GM12878 (cell line): ENCODE results near the gene FN1. TPM values are rescaled to one million over a fixed set of nuclear protein-coding genes. Genes with fewer than 3 reads are reported as not detected.

Source experiments
- ATAC-seq: fragments of 200-7000 bp; cut with Tn5 transposase; 3 replicates; pipeline ENCODE4 v1.9.1; 2020; ENCODE audit warnings: mild to moderate bottlenecking, moderate library complexity
- BruUV-seq: library from RNA; stranded (reverse); fragments of 400-500 nt; replicated peaks from 2 replicates; lab custom pipeline; 2021; lab: Mats Ljungman, UMichigan
- CTCF ChIA-PET: fragments of 300-600 bp; sonication (Branson Sonifier 250); formaldehyde crosslinking; extraction: SDS; loops from one replicate; lab custom pipeline; 2021; ENCODE audit warnings: inconsistent platforms; lab: Yijun Ruan, JAX
- POLR2A ChIA-PET: fragments of 350-600 bp; formaldehyde crosslinking; extraction: SDS; loops from one replicate; lab custom pipeline; 2021; ENCODE audit warnings: inconsistent platforms; lab: Charles Lee
- RAD21 ChIA-PET: fragments of 300-600 bp; sonication (Branson Sonifier 250); formaldehyde crosslinking; loops from one replicate; lab custom pipeline; 2023; ENCODE audit warnings: antibody characterized with exemption; ENCODE audit not compliant: unreplicated experiment; lab: Charles Lee
- SMC1A ChIA-PET: fragments of 300-600 bp; sonication (Branson Sonifier 250); formaldehyde crosslinking; loops from one replicate; lab custom pipeline; 2023; ENCODE audit not compliant: unreplicated experiment, uncharacterized antibody; lab: Charles Lee
- DNase-seq: peaks from one replicate; pipeline ENCODE4 v3.0.0-alpha.2; 2011; ENCODE audit warnings: low read depth, low spot score
- FAIRE-seq: peaks from 3 replicates; lab custom pipeline; 2011; peaks lifted over from hg19 to GRCh38; lab: Jason Lieb, UNC
- H2AFZ ChIP-seq: 2 replicates; pipeline ENCODE4 v1.6.0; 2011; ENCODE audit warnings: low read depth, low read length, control low read depth; ENCODE audit not compliant: control insufficient read depth
- H3K27ac ChIP-seq: 2 replicates; pipeline ENCODE4 v1.5.1; 2011; ENCODE audit warnings: control low read depth; ENCODE audit not compliant: control insufficient read depth, insufficient read depth
- H3K27me3 ChIP-seq, 2 experiments: replicated peaks in 1 of 2; 2 replicates each; pipeline versions ENCODE4 v1.6.0 to v1.6.1; 2011; ENCODE audit warnings: low read length in 1 of 2; ENCODE audit not compliant: control insufficient read depth in 2 of 2, insufficient read depth in 2 of 2
- H3K36me3 ChIP-seq, 2 experiments: 2 replicates each; pipeline ENCODE4 v1.5.1; 2011; ENCODE audit warnings: low read length in 1 of 2; ENCODE audit not compliant: control insufficient read depth in 2 of 2, insufficient read depth in 2 of 2
- H3K4me1 ChIP-seq: 2 replicates; pipeline ENCODE4 v1.6.1; 2011; ENCODE audit warnings: mild to moderate bottlenecking, low read length, moderate library complexity, mixed read lengths; ENCODE audit not compliant: control insufficient read depth, insufficient read depth
- H3K4me2 ChIP-seq: 2 replicates; pipeline ENCODE4 v1.6.0; 2011; ENCODE audit warnings: control low read depth; ENCODE audit not compliant: control insufficient read depth, insufficient read depth
- H3K4me3 ChIP-seq: fragments of 200-600 bp; sonication (generic); 2 replicates; pipeline ENCODE4 v1.5.1; 2016
- H3K79me2 ChIP-seq: 2 replicates; pipeline ENCODE4 v1.6.0; 2011; ENCODE audit warnings: low read length; ENCODE audit not compliant: control insufficient read depth, insufficient read depth
- H3K9ac ChIP-seq: 2 replicates; pipeline ENCODE4 v1.8.0; 2011; ENCODE audit warnings: low read length, control low read depth, mixed read lengths; ENCODE audit not compliant: control insufficient read depth, insufficient read depth
- H3K9me3 ChIP-seq: replicated peaks from 3 replicates; pipeline ENCODE4 v1.5.1; 2011; ENCODE audit warnings: mild to moderate bottlenecking, low read length; ENCODE audit not compliant: control insufficient read depth, insufficient read depth
- H4K20me1 ChIP-seq: 2 replicates; pipeline ENCODE4 v1.6.0; 2011; ENCODE audit not compliant: control insufficient read depth, insufficient read depth
- ASH2L ChIP-seq: fragments of 300-600, 200-600 bp; sonication (generic); IDR thresholded peaks from 2 replicates; pipeline ENCODE4 v1.6.1; 2017; ENCODE audit warnings: low read depth, mild to moderate bottlenecking, borderline replicate concordance
- BHLHE40 ChIP-seq, 2 experiments: fragments of 450-650 bp in 1 of 2; IDR thresholded peaks; 2 replicates each; pipeline ENCODE4 v1.6.1; 2011 to 2017; ENCODE audit warnings: low read depth in 2 of 2, borderline replicate concordance in 1 of 2, improper control_type of control experiment in 1 of 2, low read length in 1 of 2, mild to moderate bottlenecking in 1 of 2
- EP300 ChIP-seq, 2 experiments: fragments of 150-350 bp in 1 of 2; IDR thresholded peaks; 2 replicates each; pipeline ENCODE4 v1.6.1; 2011 to 2012; ENCODE audit warnings: low read depth in 2 of 2, low read length in 2 of 2, borderline replicate concordance in 1 of 2, improper control_type of control experiment in 1 of 2, inconsistent platforms in 1 of 2; ENCODE audit not compliant: control insufficient read depth in 1 of 2
- HDAC2 ChIP-seq: fragments of 200-600 bp; sonication (generic); IDR thresholded peaks from 2 replicates; pipeline ENCODE4 v1.6.1; 2017
- IRF4 ChIP-seq: IDR thresholded peaks from 2 replicates; pipeline ENCODE4 v1.6.1; 2011; ENCODE audit warnings: low read depth, low read length
- JUNB ChIP-seq: IDR thresholded peaks from 2 replicates; pipeline ENCODE4 v1.6.1; 2016; ENCODE audit warnings: antibody characterized with exemption, mild to moderate bottlenecking
- MYB ChIP-seq: fragments of 150-350 bp; IDR thresholded peaks from 2 replicates; pipeline ENCODE4 v1.6.1; 2014; ENCODE audit warnings: mild to moderate bottlenecking, low read depth, low read length, borderline replicate concordance
- NR2C1 ChIP-seq: fragments of 450-650 bp; IDR thresholded peaks from 2 replicates; pipeline ENCODE4 v1.6.1; 2017; ENCODE audit warnings: antibody characterized with exemption, mild to moderate bottlenecking, moderate library complexity
- POLR2A ChIP-seq: IDR thresholded peaks from 2 replicates; pipeline ENCODE4 v1.6.1; 2011; ENCODE audit warnings: low read depth, mild to moderate bottlenecking, low read length
- REST ChIP-seq: IDR thresholded peaks from 2 replicates; pipeline ENCODE4 v1.6.1; 2012; ENCODE audit warnings: mild to moderate bottlenecking, low read depth, low read length
- RFX5 ChIP-seq: IDR thresholded peaks from 2 replicates; pipeline ENCODE4 v1.6.1; 2011; ENCODE audit warnings: low read depth, low read length, improper control_type of control experiment
- SPI1 ChIP-seq: IDR thresholded peaks from 2 replicates; pipeline ENCODE4 v1.6.1; 2011; ENCODE audit warnings: low read depth, mild to moderate bottlenecking, low read length, moderate library complexity, borderline replicate concordance; ENCODE audit not compliant: insufficient read depth
- SUZ12 ChIP-seq: fragments of 200-600 bp; sonication (generic); IDR thresholded peaks from one replicate; pipeline ENCODE4 v1.6.1; 2018; ENCODE audit warnings: antibody characterized with exemption, mild to moderate bottlenecking; ENCODE audit not compliant: unreplicated experiment
- WRNIP1 ChIP-seq: IDR thresholded peaks from 2 replicates; pipeline ENCODE4 v1.6.1; 2011; ENCODE audit warnings: low read depth, low read length, improper control_type of control experiment, borderline replicate concordance
- ZNF24 ChIP-seq: fragments of 450-650 bp; IDR thresholded peaks from 2 replicates; pipeline ENCODE4 v1.6.1; 2017; ENCODE audit warnings: antibody characterized with exemption, mild to moderate bottlenecking
- ZNF384 ChIP-seq: IDR thresholded peaks from 2 replicates; pipeline ENCODE4 v1.6.1; 2012; ENCODE audit warnings: low read depth, mild to moderate bottlenecking, low read length, improper control_type of control experiment, borderline replicate concordance
- WGBS: methylation state at CpG from one replicate; pipeline ENCODE4 v1.1.6; 2016; ENCODE audit warnings: low lambda C conversion rate; ENCODE audit not compliant: insufficient replicate concordance, insufficient coverage; ENCODE audit errors: missing lambda C conversion rate; 5-methylcytosine and 5-hydroxymethylcytosine counted together
- in situ Hi-C: fragments of 300-500 bp; cut with MboI; formaldehyde crosslinking; loops from 9 replicates; pipeline ENCODE4 v1.14.3; 2018; ENCODE audit warnings: mixed read lengths
- intact Hi-C: fragments of 100-400 bp; cut with micrococcal nuclease; formaldehyde crosslinking; loops from one replicate; pipeline ENCODE4 v1.14.2; 2022; ENCODE audit not compliant: unreplicated experiment
- polyA plus RNA-seq, 11 experiments: library from polyadenylated mRNA; depleted of rRNA in 4 of 11; unstranded in 6 of 11; stranded (reverse) in 5 of 11; fragments of >200 nt; fragmentation: Nextera tagmentation in 4 of 11; fragmentation: Illumina TruSeq in 1 of 11; extraction: Ambion mirVana in 4 of 11; extraction: Trizol in 1 of 11; gene quantifications; 1 replicate in 1 of 11; 2 replicates in 10 of 11; pipeline versions ENCODE4 v1.2.1 to v1.2.3, GENCODE V29; 2011 to 2016; ENCODE audit warnings: inconsistent platforms in 2 of 11, missing spikeins in 2 of 11, low read depth in 1 of 11
- total RNA-seq, 4 experiments: library from RNA; depleted of rRNA in 3 of 4; stranded (reverse); fragments of >200 nt in 3 of 4; fragmentation: Illumina TruSeq in 1 of 4; extraction: Trizol in 1 of 4; gene quantifications; 2 replicates each; pipeline versions ENCODE4 v1.2.1 to v1.2.3, GENCODE V29; 2013 to 2021
- TF ChIP-seq, protein P1 (sequence below): fragments of 450-650 bp; IDR thresholded peaks from 2 replicates; pipeline ENCODE4 v1.6.1; 2016; ENCODE audit warnings: mild to moderate bottlenecking

The FN1 gene
- total and polyA plus RNA-seq, 10 of the 15 experiments (the other 5 are each of a cell fraction or from before 2014, with no cell fraction given) = 0.60 to 9.4 (median 1.5) TPM

- no peak for TF ChIP-seq HDAC2
- TF ChIP-seq REST = no peak
- TF ChIP-seq SPI1 = no peak
- no peak for TF ChIP-seq NR2C1
- no peak for TF ChIP-seq RFX5
- TF ChIP-seq JUNB = no peak
Measured at GRCh38 chr2:215425021-215425782, 10.7 kb downstream of the FN1 start (continued).

DNA sequence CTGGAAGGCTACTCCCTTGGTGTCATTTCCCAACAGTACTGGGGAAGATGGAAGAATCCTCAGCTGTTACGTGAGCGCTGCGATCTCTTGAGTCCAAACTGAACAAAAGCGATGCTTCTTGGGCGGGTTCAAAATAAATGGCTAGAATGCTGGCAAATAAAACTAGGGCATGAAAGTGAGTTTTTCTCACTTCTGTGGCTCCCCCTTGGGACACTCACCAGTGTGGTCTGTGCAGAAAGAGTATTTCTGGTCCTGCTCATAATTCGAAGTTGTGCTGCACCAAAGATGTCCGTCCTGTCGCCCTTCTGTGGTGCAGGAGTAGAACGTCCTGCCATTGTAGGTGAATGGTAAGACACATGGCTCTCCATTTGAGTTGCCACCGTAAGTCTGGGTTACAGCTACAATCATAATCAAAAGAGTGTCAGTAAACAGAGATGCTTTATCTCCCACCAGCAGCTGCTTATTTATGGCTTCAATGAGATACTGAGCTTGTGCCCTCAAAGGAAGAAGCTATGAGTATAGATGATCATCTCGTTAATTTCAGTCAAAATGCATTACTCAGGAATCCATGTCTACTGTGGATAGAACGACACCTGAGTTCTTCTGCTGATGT lies 11.8 kb downstream of the FN1 start:
- ChIA-PET SMC1A (interaction anchor here (0.6 to 1.7 kb wide), 7 partner anchors 10 to 485 kb away, joined by 3 to 5 read pairs (median 3); no protein-coding TSS in a partner anchor), RAD21 (interaction anchor here (1.4 kb wide), 1 partner anchor 10 kb away, joined by 3 read pairs; no protein-coding TSS in a partner anchor), POLR2A (interaction anchor here (0.5 kb wide), 1 partner anchor 18 kb away, joined by 4 read pairs; no protein-coding TSS in a partner anchor), CTCF (interaction anchor here (0.6 to 1.2 kb wide), 4 partner anchors 13 to 507 kb away, joined by 3 to 4 read pairs (median 3); no protein-coding TSS in a partner anchor)
- Histone ChIP-seq H3K9ac (no peak overlapping the region), H3K4me3 (no peak overlapping the region), H3K27me3 (peaks cover 0 to 4% of the 10 kb centered on the region in 2 experiments; a peak in 1 of 4 replicates), H3K9me3 (no peaks in the 10 kb centered on the region), H2AFZ (no peak overlapping the region), H3K36me3 (no peaks in the 10 kb centered on the region), H3K4me1 (no peaks in the 10 kb centered on the region), H3K27ac (no peak overlapping the region), H3K79me2 (no peaks in the 10 kb centered on the region), H4K20me1 (no peaks in the 10 kb centered on the region), H3K4me2 (no peak overlapping the region)
- WGBS = 45% methylated on average over 12 of the region's 12 CpGs
- in situ Hi-C loops (no loop called here), intact Hi-C loops (no loop called here)
- FAIRE-seq (no peak), ATAC-seq (no peak), DNase-seq (no peak)
- no TSS peak for BruUV-seq
- TF ChIP-seq EP300 (IDR thresholded peaks at IDR 0.05; ENCODE audit: borderline replicate concordance in 1 of 2, control insufficient read depth in 1 of 2, low read depth in 2 of 2, low read length in 2 of 2) = no peak
- no peak for TF ChIP-seq BHLHE40 (IDR thresholded peaks at IDR 0.05; ENCODE audit: borderline replicate concordance in 1 of 2, low read depth in 2 of 2, low read length in 1 of 2)
- no peak for TF ChIP-seq ZNF384
- no peak for TF ChIP-seq MYB
- TF ChIP-seq IRF4 = no peak
- no peak for TF ChIP-seq ASH2L
- TF ChIP-seq, protein P1, sequence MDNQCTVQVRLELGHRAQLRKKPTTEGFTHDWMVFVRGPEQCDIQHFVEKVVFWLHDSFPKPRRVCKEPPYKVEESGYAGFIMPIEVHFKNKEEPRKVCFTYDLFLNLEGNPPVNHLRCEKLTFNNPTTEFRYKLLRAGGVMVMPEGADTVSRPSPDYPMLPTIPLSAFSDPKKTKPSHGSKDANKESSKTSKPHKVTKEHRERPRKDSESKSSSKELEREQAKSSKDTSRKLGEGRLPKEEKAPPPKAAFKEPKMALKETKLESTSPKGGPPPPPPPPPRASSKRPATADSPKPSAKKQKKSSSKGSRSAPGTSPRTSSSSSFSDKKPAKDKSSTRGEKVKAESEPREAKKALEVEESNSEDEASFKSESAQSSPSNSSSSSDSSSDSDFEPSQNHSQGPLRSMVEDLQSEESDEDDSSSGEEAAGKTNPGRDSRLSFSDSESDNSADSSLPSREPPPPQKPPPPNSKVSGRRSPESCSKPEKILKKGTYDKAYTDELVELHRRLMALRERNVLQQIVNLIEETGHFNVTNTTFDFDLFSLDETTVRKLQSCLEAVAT = no peak
- no peak for TF ChIP-seq WRNIP1
- no peak for TF ChIP-seq SUZ12
- no peak for TF ChIP-seq ZNF24
- no peak for TF ChIP-seq POLR2A
